Activated CD8-positive, alpha-beta memory T cell treated with anti-CD3 and anti-CD28 coated beads for 48 hours (primary cell): ENCODE measurements around the gene PLEK.
"Not testable (repeated sequence)": the region's sequence is repeated elsewhere in the genome, so short reads cannot be mapped to it uniquely, and the experiment has no call there.

Source experiments
- DNase-seq, 3 experiments: peaks; one replicate each; pipeline ENCODE4 v3.0.0-alpha.2; 2020; ENCODE audit warnings: low read depth in 2 of 3, low spot score in 2 of 3

PLEK gene

GRCh38 chr2:68352651-68353391 lies 12.3 kb upstream of the PLEK start:
- DNase-seq: no peak

- no peak for DNase-seq
Observed at GRCh38 chr2:68356599-68357239, 8.4 kb upstream of the PLEK start.

GRCh38 chr2:68357605-68358337 lies 7.3 kb upstream of the PLEK start:
- no peak for DNase-seq

- DNase-seq: no peak
Observed at GRCh38 chr2:68359889-68360288, 5.2 kb upstream of the PLEK start.

GRCh38 chr2:68362069-68362468 lies 3.0 kb upstream of the PLEK start:
- peak; percentile 57 to 61 (median 60) for DNase-seq

- DNase-seq: no peak
Observed at GRCh38 chr2:68362749-68363148, 2.3 kb upstream of the PLEK start.

GRCh38 chr2:68363721-68364120 lies 1.4 kb upstream of the PLEK start:
- DNase-seq: no peak

- no peak for DNase-seq
Observed at GRCh38 chr2:68366083-68366560, 1.0 kb downstream of the PLEK start.

GRCh38 chr2:68367953-68368653 lies 3.0 kb downstream of the PLEK start:
- no peak for DNase-seq

- no peak for DNase-seq
Observed at GRCh38 chr2:68368654-68369336, 3.7 kb downstream of the PLEK start.

GRCh38 chr2:68369337-68369734 lies 4.3 kb downstream of the PLEK start:
- no peak for DNase-seq

- DNase-seq: no peak
Observed at GRCh38 chr2:68371138-68371537, 6.1 kb downstream of the PLEK start.

- no peak for DNase-seq
Observed at GRCh38 chr2:68371581-68371980, 6.5 kb downstream of the PLEK start.

- DNase-seq: no peak
Observed at GRCh38 chr2:68372485-68372884, 7.4 kb downstream of the PLEK start.

GRCh38 chr2:68374184-68374583 lies 9.1 kb downstream of the PLEK start:
- DNase-seq: no peak

- DNase-seq: no peak
Observed at GRCh38 chr2:68375582-68375981, 10.5 kb downstream of the PLEK start.

GRCh38 chr2:68377137-68377780 lies 12.2 kb downstream of the PLEK start:
- no peak for DNase-seq

- not testable (repeated sequence) for DNase-seq
Observed at GRCh38 chr2:68378779-68379178, 13.7 kb downstream of the PLEK start.

- no peak for DNase-seq
Observed at GRCh38 chr2:68379184-68379708, 14.2 kb downstream of the PLEK start.

GRCh38 chr2:68383778-68384177 lies 18.7 kb downstream of the PLEK start:
- DNase-seq: no peak
